ENCODE results near the gene HTT-AS.

DNA sequence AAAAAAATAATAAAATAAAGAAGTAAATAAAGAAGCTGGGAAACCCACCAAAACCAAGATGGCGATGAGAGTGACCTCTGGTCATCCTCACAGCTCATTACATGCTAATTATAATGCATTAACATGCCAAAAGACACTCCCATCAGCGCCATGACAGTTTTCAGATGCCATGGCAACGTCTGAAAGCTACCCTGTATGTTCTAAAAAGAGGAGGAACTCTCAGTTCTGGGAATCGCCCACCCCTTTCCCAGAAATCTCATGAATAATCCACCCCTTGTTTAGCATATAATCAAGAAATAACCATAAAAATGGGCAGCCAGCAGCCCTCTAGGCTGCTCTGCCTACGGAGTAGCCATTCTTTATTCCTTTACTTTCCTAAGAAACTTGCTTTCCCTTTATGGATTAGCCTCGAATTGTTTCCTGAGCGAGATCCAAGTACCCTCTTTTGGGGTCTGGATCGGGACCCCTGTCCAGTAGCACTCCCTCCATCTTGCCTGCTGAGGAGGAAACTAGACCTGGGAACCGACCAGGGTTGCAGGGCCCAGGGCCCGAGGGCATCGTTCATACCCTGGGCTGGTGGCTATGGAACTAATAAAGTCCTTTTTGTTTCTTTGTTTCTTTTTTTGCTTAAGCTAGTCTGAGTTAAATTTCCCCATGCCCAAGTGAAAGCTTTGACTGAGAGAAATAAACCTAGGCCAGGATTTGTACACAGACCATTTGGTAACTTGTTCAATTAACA, 30.9 kb downstream of the HTT-AS start:
- no peak for TF ChIP-seq EZH2 (IDR thresholded peaks at IDR 0.05; ENCODE audit: borderline replicate concordance, low read depth, low read length, poor library complexity, severe bottlenecking)
- TF ChIP-seq, protein P1, sequence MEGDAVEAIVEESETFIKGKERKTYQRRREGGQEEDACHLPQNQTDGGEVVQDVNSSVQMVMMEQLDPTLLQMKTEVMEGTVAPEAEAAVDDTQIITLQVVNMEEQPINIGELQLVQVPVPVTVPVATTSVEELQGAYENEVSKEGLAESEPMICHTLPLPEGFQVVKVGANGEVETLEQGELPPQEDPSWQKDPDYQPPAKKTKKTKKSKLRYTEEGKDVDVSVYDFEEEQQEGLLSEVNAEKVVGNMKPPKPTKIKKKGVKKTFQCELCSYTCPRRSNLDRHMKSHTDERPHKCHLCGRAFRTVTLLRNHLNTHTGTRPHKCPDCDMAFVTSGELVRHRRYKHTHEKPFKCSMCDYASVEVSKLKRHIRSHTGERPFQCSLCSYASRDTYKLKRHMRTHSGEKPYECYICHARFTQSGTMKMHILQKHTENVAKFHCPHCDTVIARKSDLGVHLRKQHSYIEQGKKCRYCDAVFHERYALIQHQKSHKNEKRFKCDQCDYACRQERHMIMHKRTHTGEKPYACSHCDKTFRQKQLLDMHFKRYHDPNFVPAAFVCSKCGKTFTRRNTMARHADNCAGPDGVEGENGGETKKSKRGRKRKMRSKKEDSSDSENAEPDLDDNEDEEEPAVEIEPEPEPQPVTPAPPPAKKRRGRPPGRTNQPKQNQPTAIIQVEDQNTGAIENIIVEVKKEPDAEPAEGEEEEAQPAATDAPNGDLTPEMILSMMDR (conservative IDR thresholded peaks at IDR 0.05; ENCODE audit: low read depth, low read length): no peak
